Dedifferentiated amniotic fluid mesenchymal stem cell (primary cell): Measurements from ENCODE around the gene POU3F4.

Experiments used
- DNase-seq: peaks from one replicate; pipeline ENCODE4 v3.0.0-alpha.2; 2016; ENCODE audit errors: extremely low spot score

POU3F4 gene

DNA sequence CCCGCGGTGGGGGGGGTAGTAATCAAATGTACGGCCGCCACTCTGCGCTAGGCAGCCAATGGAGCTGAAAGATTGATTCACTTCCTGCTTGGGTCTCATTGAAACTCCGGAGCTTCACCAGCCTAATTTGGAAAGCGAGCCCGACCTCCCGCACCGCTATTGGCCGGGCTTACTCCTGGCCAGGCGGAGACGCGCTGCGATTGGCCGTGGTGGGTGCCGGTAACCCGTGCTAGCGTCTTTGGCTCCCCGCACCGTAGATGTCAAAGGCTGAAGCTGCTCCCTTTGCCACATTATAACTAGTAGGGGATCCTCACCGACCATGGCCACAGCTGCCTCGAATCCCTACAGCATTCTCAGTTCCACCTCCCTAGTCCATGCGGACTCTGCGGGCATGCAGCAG, at the start of gene POU3F4:
TSS of gene POU3F4 (plus strand) at position 285 of the 400 bp plus-strand sequence. CDS start at position 320, 35 bp downstream.
- no peak for DNase-seq

DNA sequence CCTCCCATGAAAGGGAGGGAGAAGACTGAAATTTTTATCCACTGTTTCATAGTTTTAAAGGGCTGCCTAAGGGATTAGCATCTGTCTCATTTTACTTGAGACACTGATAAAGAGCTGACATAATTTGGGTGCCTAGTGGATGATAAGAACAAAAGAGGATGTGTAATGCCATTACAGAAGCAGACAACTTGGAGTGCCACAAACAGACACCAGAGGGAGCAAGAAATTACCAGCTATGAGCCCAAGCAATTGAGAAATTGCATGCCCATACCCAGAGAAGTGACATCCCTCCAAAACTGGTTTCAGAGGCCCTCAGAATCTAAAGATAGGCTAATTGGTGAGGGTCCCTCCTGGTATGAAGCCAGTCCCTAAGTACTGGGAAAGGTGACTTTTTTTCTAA, 38.5 kb upstream of the POU3F4 start:
- DNase-seq = no peak

DNA sequence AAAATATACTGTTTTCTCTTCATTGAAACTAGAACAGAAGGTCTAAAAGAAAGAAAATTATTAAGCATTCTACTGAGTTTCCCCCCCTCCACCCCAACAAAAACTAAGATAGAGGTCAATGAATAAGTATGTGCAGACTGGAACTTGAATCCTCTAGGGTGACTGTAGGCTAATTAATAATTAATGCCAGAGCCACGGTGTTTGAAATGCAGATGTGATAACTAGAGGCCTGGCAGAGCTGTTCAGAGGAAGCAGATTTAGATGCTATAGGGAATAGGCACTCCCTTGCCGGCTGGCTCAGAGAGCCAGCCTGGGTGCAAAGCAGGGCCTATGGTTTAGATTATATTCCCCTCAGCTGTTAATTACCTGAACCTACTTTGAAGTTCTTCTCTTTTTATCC, 12.2 kb upstream of the POU3F4 start:
- no peak for DNase-seq

DNA sequence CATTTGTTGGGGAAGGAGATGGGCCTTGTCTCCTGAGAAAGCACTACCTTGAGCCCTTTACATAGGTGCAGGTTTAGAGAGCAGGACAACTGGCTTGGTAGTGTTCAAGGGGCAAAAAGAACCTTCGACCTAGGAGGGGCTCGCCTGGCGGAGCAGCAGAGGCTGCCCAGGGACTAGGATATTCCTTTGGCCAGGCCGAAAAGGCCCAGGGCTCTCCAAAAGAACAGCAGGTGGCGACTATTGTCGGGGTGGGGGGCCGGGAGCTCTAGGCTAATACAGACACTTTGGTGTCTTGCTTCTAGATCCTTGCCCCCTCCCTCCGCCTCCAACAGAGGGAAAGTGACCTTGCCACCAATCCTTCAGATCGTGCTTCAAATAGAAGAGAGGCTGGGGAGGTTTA, 7.1 kb upstream of the POU3F4 start:
- DNase-seq = no peak

DNA sequence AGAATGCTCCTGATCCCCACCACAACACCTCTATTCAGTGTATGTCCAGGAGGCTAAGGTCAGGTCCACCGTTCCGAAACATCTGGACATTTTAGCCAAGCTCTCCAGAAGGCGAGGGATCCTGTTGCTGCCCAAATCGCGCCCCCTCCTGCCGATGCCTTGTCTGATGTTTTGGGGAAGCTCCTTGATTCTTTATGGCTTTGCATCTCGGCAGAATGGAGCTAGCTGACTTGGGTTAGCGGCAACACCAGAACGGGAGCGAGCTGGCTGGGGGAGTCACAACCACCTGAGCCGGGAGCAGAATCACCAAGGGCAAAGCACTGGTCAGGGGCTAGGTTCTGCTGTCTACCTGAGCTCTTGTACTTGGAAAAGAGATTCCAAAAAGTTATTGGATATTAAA, 6.6 kb upstream of the POU3F4 start:
- DNase-seq = no peak

DNA sequence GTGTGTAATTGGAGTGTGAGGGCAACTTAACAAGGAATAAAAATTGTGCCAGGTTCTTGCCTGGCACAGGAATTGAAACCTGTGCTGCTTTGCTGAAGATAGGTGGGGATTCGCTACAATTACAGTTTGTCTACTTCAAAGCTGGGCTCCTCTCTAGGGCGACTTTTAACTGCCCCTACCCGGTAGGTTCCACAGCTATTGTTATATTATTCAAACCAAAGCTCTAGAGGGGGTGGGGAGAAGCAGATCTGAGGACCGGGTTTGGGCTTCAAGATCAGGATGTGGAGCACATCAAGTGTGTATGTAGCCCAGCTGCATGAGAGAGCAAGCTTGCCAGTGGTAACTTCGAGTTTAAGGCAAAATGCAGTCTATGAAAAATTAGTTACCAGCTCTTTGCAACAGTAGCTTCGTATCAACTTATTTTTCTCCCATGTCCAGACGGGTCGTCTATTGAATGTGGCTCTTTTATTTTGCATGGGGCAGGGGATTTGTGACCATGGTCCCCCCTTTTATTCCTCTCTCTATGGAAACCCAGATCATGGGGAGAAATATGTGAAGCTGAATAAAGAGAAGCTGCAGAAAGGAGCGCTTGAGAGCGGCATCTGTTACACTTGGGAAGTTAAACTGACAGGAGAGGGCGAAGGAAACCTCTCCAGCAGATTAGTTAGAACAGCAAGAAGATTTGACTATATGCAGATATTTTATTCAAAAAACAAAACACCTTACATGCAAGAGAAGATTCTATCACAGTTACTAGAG, 3.2 kb upstream of the POU3F4 start:
- no peak for DNase-seq

DNA sequence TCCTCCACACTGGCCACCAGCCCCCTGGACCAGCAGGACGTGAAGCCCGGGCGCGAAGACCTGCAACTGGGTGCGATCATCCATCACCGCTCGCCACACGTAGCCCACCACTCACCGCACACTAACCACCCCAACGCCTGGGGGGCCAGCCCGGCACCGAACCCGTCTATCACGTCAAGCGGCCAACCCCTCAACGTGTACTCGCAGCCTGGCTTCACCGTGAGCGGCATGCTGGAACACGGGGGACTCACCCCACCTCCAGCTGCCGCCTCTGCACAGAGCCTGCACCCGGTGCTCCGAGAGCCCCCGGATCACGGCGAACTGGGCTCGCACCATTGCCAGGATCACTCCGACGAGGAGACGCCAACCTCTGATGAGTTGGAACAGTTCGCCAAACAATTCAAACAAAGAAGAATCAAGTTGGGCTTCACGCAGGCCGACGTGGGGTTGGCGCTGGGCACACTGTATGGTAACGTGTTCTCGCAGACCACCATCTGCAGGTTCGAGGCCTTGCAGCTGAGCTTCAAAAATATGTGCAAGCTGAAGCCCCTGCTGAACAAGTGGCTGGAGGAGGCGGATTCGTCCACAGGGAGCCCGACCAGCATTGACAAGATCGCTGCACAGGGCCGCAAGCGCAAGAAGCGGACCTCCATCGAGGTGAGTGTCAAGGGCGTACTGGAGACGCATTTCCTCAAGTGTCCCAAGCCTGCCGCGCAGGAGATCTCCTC, 600 bp downstream of the POU3F4 start:
- no peak for DNase-seq

DNA sequence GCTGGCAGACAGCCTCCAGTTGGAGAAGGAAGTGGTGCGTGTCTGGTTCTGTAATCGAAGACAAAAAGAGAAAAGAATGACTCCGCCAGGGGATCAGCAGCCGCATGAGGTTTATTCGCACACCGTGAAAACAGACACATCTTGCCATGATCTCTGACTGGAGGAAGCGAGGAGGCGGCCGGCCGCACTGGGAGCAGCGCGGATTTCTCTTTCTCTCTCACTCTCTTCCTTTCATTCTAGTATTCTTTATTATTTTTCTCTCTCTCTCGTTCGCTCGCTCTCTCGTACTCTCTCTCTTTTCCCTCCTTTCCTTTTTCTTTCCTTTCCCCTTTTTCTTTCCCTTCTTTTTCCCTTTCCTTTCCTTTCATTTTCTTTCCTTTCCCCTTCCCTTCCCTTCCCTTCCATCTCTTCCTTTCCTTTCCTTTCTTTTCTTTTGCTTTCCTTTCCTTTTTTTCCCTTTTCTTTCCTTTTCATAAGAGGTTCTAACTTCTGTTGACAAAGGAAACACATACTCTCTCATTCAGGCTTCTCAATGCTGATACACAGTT, 1.2 kb downstream of the POU3F4 start:
- DNase-seq = no peak

DNA sequence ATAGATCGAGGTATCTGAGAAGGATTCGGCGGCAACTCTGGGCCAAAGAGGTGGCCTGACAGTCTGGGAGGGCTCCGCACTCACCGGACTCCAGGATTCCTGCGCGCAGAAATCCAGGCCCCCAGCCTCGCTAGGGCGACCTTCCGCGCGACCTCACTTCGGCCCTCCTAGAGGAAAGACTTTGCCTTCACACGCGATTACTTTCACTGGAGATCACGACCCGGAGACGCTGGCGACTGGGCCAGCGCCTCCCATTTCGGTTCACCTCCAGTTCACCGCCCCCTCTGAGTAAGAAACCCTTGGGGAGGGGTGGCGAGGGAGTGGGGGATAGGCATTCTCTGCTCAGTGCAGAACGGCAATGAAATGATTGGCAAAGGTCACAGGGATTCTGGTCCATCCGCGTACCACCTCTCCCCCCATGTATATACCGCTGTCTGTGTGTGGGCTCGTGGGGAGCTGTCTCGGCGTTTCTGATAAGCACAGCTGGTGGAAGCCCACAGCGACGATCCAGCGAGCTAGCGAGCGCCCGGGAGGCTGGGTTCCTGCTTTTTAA, 2.5 kb downstream of the POU3F4 start:
- no peak for DNase-seq

DNA sequence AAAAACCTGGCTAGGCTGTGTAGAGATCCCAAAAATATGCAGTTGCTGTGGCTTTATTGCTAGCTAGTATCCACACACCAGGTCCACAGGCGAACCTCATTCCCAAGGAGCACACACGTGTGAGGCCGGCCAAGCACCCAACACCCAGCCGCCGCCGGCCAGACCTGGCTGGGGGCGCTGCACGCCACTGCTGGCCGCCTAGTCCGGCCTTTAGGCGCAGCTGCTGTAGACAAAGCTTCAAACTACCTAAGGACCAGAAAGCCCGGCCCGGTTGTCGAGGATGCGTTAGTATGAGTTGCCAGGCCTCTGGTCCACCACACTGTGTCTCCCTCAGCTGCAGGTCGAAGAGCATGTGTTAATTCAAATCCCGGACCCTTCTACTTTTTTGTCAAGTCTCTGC, 3.1 kb downstream of the POU3F4 start:
- DNase-seq = no peak

DNA sequence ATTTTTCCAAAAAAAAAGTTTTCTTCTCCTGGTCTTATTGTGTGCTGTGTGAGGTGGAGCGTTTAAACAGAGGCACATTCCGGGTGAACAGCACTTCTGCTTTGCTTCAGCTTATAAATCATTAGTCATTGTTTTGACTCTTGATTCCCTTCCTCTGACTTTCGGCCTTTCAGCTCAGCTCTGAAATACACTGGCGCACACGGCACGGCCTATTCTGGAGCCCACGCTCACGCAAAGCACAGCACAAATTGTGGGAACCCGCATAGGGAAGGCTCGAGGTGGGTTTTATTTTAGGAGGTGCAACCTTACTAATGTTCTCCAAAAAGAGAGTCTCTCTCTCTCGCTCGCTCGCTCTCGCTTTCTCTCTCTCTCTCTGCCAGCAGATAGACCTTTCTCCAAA, 4.0 kb downstream of the POU3F4 start:
- DNase-seq = no peak

DNA sequence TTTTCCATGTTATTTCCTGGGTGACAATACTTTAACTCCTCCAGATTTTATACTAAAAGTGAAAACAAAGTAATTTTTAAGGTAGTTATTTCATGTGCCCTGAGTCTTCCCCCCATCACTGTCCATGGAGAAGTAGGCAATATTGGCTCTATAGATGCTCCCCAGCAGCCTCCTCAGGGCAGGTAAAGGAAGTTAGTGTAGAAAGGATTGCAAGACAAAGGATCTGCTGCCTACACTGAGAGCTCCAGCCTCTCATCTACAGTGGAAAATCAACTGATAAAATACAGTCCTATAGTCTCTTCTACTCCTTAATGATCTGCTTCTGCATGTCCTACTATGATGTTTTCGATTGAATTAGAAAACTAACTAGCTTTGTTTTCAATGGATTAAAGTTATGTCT, 8.5 kb downstream of the POU3F4 start:
- no peak for DNase-seq

DNA sequence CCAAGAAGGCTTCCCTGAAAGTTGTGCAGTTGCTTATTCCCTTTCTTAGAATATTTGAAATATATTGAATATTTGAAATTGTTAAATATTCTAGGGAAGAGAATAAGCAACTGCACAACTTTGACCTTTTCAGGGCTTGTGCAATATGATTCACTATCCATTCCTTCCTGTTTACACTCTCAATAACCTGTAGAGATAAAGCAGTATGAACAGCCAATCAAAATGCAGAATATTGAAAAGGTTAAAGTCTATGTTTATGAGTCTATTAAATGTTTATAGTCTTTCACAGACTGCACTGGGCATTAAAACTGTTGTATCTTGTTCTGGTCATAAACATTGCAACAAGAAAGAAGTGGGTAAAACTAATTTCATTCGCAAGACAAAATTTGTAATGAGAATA, 13.8 kb downstream of the POU3F4 start:
- no peak for DNase-seq

DNA sequence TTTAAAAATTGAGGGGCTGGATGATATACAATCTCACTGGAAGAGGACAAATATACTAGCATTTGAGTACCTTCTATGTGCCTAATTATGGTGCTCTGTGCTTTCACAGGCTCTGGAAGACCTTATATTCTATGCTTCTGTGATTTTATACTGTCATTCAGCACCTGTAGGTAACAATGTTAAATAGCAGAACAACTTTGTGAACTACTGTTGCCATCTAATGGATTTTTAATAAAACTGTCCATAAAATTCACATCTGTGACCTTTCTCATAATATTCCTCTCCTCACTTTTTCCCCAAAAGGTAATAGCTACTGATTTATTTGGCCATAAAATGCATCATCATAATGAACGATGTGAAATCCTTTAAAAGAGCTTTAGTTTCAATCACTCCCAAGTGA, 21.9 kb downstream of the POU3F4 start:
- DNase-seq = no peak

DNA sequence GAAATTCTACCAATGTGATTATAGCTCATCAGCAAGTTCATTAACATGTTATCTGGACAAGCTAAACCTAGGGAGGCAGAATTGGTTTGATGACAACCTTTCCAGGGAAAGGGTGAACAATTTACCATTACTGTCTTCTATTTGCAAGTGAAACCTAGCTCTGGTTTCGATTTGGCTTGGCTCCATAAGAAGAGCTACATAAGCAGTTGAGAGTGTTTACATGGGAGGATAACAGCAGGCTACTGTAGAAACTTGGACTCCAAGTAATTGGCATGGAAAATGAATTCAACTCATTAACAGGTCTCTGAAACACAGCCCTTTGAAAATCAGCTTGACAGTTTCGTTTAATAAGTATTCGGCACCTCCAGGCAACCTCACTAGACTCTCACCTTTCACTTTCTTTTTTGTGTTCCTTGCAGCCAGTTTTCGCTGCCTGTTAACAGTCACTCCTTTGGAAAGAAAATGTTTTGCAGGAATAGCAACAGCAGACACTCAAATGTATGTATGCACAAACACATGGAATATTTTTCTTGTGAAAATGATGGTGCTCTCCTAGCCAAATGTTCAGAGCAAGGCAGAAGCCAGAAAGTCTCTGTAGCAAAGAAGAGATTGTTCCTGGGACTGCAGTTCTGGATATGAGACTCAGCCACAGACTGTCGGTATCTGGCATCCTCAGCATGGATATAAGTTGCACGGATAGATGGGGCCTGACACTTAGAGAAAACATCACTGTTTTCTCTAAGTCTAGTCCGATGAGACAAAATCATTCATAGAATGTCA, 27.5 kb downstream of the POU3F4 start:
- no peak for DNase-seq
